Psoas muscle (tissue), 8 donors: ENCODE measurements around the gene SERAC1. TPM values are rescaled to one million over a fixed set of nuclear protein-coding genes. Genes with fewer than 3 reads are reported as not detected.

ENCODE experiments used
- ATAC-seq, 4 donors: fragments of 200-7000 bp; cut with Tn5 transposase; one replicate each; pipeline ENCODE4 v1.9.1; 2020; ENCODE audit warnings: moderate library complexity in 3 of 4, mild to moderate bottlenecking in 2 of 4
- DNase-seq, 2 donors: peaks; one replicate each; pipeline ENCODE4 v3.0.0-alpha.2; 2020
- H3K27ac ChIP-seq: fragments of 200-600 bp; one replicate; pipeline ENCODE4 v1.8.0; 2022
- H3K27me3 ChIP-seq, 3 donors: fragments of 200-600 bp in 1 of 3; one replicate each; pipeline versions ENCODE4 v1.6.1 to v1.8.0; 2013 to 2022; ENCODE audit warnings: low read length in 2 of 3, mild to moderate bottlenecking in 2 of 3, moderate library complexity in 1 of 3; ENCODE audit not compliant: insufficient read depth in 3 of 3
- H3K36me3 ChIP-seq, 2 donors: fragments of 200-600 bp in 1 of 2; one replicate each; pipeline versions ENCODE4 v1.6.1 to v1.8.0; 2013 to 2022; ENCODE audit warnings: low read depth in 1 of 2, mild to moderate bottlenecking in 1 of 2, moderate library complexity in 1 of 2; ENCODE audit not compliant: insufficient read depth in 1 of 2
- H3K4me1 ChIP-seq: fragments of 200-600 bp; one replicate; pipeline ENCODE4 v1.8.0; 2022
- H3K4me3 ChIP-seq: fragments of 200-600 bp; one replicate; pipeline ENCODE4 v1.8.0; 2022; ENCODE audit warnings: mild to moderate bottlenecking
- H3K9me3 ChIP-seq: fragments of 200-600 bp; one replicate; pipeline ENCODE4 v1.8.0; 2022
- CTCF ChIP-seq: fragments of 200-600 bp; IDR thresholded peaks from one replicate; pipeline ENCODE4 v1.8.0; 2022; ENCODE audit warnings: antibody characterized with exemption
- WGBS, 3 donors: extraction: QIAGEN DNeasy Blood & Tissue Kit; methylation state at CpG; one replicate each; pipeline versions ENCODE4 v1.1.6 to v1.1.7; 2013; 5-methylcytosine and 5-hydroxymethylcytosine counted together
- intact Hi-C, 2 donors: fragments of 100-400 bp; cut with DNase I; formaldehyde crosslinking; loops; one replicate each; pipeline versions ENCODE4 v1.11.0 to v1.14.2; 2022
- polyA plus RNA-seq, 3 donors: library from polyadenylated mRNA; stranded (reverse); fragments of 200-250 nt; gene quantifications; one replicate each; pipeline ENCODE4 v1.2.3, GENCODE V29; 2013
- total RNA-seq, 4 donors: library from RNA; stranded (reverse); fragmentation: NEBNext Ultra II Directional in 2 of 4; extraction: Animal tissue kit (Norgen Biotek cat#: 25700) in 2 of 4; gene quantifications; one replicate each; pipeline versions ENCODE4 v1.2.1 to v1.2.4, GENCODE V29; 2021 to 2023
- donor health status: healthy with polysubstance abuse.
- donor health status: DM: no; HTN: no; CAD: no; lungs with moderate emphysema.
- donor health status: Bipolar disorder and iron deficiency.
- donor health status: healthy.
- donor health status: DM: yes; HTN: yes; CAD: no.
- donor health status: DM: no; HTN: no; CAD: no.
- donor health status: DM: no; HTN: no; CAD: no.
- donor health status: DM: yes; HTN: yes; CAD: no.

The SERAC1 gene
- total and polyA plus RNA-seq, 7 donors, result 3.9 to 11.0 (median 6.5) TPM

- peaks cover 4 to 81% of the 10 kb centered on the region in 2 donors for H3K36me3 ChIP-seq
- ATAC-seq (no peak), DNase-seq (no peak)
- no peaks in the 10 kb centered on the region for H3K27me3 ChIP-seq
- no peak overlapping the region for H3K27ac ChIP-seq
- TF ChIP-seq CTCF, result no peak
- no peaks in the 10 kb centered on the region for H3K4me1 ChIP-seq
- intact Hi-C loops, result no loop called here
- no peaks in the 10 kb centered on the region for H3K9me3 ChIP-seq
- WGBS, 3 donors, result 93 to 97% (median 96%) methylated on average over 6 of the region's 6 CpGs
- no peak overlapping the region for H3K4me3 ChIP-seq
Observed at GRCh38 chr6:158081657-158081935, 86.5 kb downstream of the SERAC1 start.

DNA sequence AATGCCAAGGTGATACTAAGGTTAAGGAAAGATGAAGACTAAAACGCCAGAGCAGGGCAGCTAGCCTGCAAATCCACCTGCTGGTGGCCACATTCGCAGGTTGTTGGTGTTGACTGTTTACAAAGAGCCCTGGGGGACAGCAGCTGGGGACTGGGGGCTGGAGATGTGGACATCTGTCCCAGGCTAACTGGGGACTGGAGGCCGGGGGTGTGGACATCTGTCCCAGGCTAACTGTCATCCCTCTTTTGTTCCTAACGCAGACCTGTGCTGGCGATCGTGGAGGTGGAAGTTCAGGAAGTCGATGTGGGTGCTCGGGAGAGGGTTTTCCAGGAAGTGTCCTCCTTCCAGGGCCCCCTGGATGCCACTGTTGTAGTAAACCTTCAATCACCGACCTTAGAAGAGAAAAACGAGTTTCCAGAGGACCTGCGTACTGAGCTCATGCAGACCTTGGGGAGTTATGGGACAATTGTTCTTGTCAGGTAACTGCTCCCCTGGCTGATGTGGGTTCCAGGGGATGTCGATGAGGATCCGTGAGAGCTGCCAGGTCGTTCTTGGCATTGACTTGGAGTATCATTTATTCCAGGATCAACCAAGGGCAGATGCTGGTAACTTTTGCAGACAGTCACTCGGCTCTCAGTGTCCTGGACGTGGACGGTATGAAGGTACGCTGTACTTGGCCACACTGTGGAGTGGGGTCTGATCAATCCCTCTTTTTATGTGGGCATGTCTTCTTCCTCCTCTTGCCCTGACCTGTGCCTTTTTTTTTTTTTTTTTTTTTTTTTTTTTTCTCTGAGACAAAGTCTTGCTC, 87.0 kb downstream of the SERAC1 start:
- no peaks in the 10 kb centered on the region for H3K9me3 ChIP-seq
- no peak overlapping the region for H3K4me3 ChIP-seq
- H3K27ac ChIP-seq, result no peak overlapping the region
- ATAC-seq, result no peak
- 77 to 82% (median 80%) methylated on average over 18 of the region's 18 CpGs for WGBS, 3 donors
- H3K27me3 ChIP-seq, result no peaks in the 10 kb centered on the region
- no peak for DNase-seq
- intact Hi-C loops, result no loop called here
- peaks cover 4 to 81% of the 10 kb centered on the region in 2 donors for H3K36me3 ChIP-seq
- no peaks in the 10 kb centered on the region for H3K4me1 ChIP-seq
- no peak for TF ChIP-seq CTCF

- 82 to 94% (median 85%) methylated on average over 7 of the region's 7 CpGs for WGBS, 3 donors
- peaks cover 0 to 72% of the 10 kb centered on the region in 2 donors for H3K36me3 ChIP-seq
- H3K9me3 ChIP-seq, result no peaks in the 10 kb centered on the region
- H3K27me3 ChIP-seq, result no peaks in the 10 kb centered on the region
- DNase-seq (no peak), ATAC-seq (no peak)
- no peak overlapping the region for H3K27ac ChIP-seq
- no peak for TF ChIP-seq CTCF
- H3K4me3 ChIP-seq, result no peak overlapping the region
- intact Hi-C loops, result loop anchor here in 1 of 2 donors (10.0 kb wide), 1 partner anchor 324 kb away; no protein-coding TSS in a partner anchor
- H3K4me1 ChIP-seq, result no peaks in the 10 kb centered on the region
Observed at GRCh38 chr6:158078320-158078719, 89.7 kb downstream of the SERAC1 start.

- Histone ChIP-seq H3K36me3 (peaks cover 0 to 66% of the 10 kb centered on the region in 2 donors), H3K9me3 (no peaks in the 10 kb centered on the region), H3K27ac (no peak overlapping the region), H3K4me3 (no peak overlapping the region), H3K27me3 (no peaks in the 10 kb centered on the region), H3K4me1 (no peaks in the 10 kb centered on the region)
- WGBS, 3 donors, result 92 to 96% (median 96%) methylated on average over 10 of the region's 10 CpGs
- TF ChIP-seq CTCF, result no peak
- DNase-seq, result no peak
- intact Hi-C loops, result loop anchor here in 1 of 2 donors (10.0 kb wide), 1 partner anchor 323 kb away; no protein-coding TSS in a partner anchor
- ATAC-seq, result no peak
Observed at GRCh38 chr6:158077676-158078075, 90.4 kb downstream of the SERAC1 start.
